Measurements from ENCODE around the gene LAIR1.

The LAIR1 gene

GRCh38 chr19:54317108-54317964, 47.4 kb downstream of the LAIR1 start:
- no peak for DNase-seq
- no peak for ATAC-seq

GRCh38 chr19:54316746-54317107, 48.0 kb downstream of the LAIR1 start:
- ATAC-seq (no peak), DNase-seq (no peak)

GRCh38 chr19:54315956-54316355, 48.8 kb downstream of the LAIR1 start:
- no peak for DNase-seq
- ATAC-seq = no peak

- ATAC-seq (peak; percentile 40), DNase-seq (no peak)
Observed at GRCh38 chr19:54312436-54313377, 52.0 kb downstream of the LAIR1 start, which contains the start of gene LILRA5. TSS of gene LILRA5 (minus strand) at chr19:54313166. CDS start at chr19:54313019, 147 bp downstream.

- DNase-seq = no peak
- ATAC-seq = no peak
Observed at GRCh38 chr19:54312011-54312410, 52.7 kb downstream of the LAIR1 start.

GRCh38 chr19:54311486-54311885, 53.2 kb downstream of the LAIR1 start:
- no peak for ATAC-seq

GRCh38 chr19:54310543-54310942, 54.2 kb downstream of the LAIR1 start:
- no peak for DNase-seq
- no peak for ATAC-seq

More at GRCh38 chr19:54311486-54311885, 53.2 kb downstream of the LAIR1 start:
- no peak for DNase-seq

- DNase-seq = no peak
- ATAC-seq = no peak
Observed at GRCh38 chr19:54309811-54310210, 54.9 kb downstream of the LAIR1 start.

GRCh38 chr19:54307389-54308020, 57.2 kb downstream of the LAIR1 start:
- ATAC-seq (no peak), DNase-seq (no peak)

GRCh38 chr19:54305141-54305540, 59.6 kb downstream of the LAIR1 start:
- DNase-seq (no peak), ATAC-seq (no peak)

- DNase-seq (no peak), ATAC-seq (no peak)
Observed at GRCh38 chr19:54302257-54302656, 62.5 kb downstream of the LAIR1 start.
